GM18909 (cell line): ENCODE data around the gene GABRR2.

Experiments used
- ATAC-seq: cut with Tn5 transposase; IDR thresholded peaks from one replicate; pipeline ENCODE4 v1.9.1; 2021; ENCODE audit warnings: mild to moderate bottlenecking; ENCODE audit not compliant: unreplicated experiment, poor library complexity

The GABRR2 gene

GRCh38 chr6:89217299-89217910, 97.7 kb downstream of the GABRR2 start, which contains the start of gene GABRR1:
Gene GABRR1, minus strand, starts transcription at chr6:89217358. Its CDS starts 36 bp downstream, at chr6:89217322.
- no peak for ATAC-seq

GRCh38 chr6:89216411-89216810, 98.7 kb downstream of the GABRR2 start:
- no peak for ATAC-seq

- ATAC-seq, result no peak
These were observed 99.7 kb downstream of the GABRR2 start for GRCh38 chr6:89215391-89215790.

DNA sequence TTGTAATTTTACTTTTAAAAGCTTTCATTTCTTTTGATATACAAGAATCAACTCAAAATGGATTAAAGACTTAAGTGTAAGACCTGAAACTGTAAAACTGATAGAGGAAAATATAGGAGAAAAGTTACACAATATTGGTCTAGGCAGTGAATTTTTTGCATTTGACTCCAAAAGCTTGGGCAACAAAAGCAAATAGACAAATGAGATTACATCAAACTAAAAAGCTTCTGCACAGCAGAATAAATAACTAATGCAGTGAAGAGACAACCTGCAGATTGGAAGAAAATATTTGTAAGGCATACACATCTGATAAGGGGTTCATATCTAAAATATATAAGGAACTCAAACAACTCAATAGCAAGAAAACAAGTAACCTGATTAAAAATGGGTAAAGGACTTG, 100.9 kb downstream of the GABRR2 start:
- no peak for ATAC-seq

DNA sequence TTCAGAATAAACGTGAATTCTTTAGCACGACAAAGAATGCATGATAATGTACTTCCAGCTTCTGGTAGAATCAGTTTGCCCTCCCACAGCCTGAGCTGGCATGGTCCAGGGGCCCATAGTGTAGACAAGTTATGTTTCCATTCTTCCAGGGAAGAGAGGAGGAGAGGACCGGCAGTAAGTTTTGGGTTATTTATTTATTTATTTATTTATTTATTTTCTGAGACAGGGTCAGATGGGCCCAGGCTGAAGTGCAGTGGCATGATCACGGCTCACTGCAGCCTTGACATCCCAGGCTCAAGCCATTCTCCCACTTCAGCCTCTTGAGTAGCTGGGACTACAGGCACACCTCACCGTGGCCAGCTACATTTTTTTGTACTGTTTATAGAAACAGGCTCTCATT, 102.6 kb downstream of the GABRR2 start:
- no peak for ATAC-seq

GRCh38 chr6:89209457-89209856, 105.6 kb downstream of the GABRR2 start:
- ATAC-seq, result no peak

GRCh38 chr6:89208551-89208950, 106.5 kb downstream of the GABRR2 start:
- no peak for ATAC-seq
